K562 (cell line): ENCODE measurements around the gene C11orf91. TPM values are rescaled to one million over a fixed set of nuclear protein-coding genes. Genes with fewer than 3 reads are reported as not detected.

Source experiments
- ATAC-seq: fragments of 200-7000 bp; cut with Tn5 transposase; 3 replicates; pipeline ENCODE4 v1.9.1; 2020; ENCODE audit warnings: moderate library complexity
- BruUV-seq: library from RNA; stranded (reverse); fragments of 400-500 nt; replicated peaks from 2 replicates; lab custom pipeline; 2021; lab: Mats Ljungman, UMichigan
- CTCF ChIA-PET: fragments of 300-600 bp; formaldehyde crosslinking; extraction: SDS; loops from one replicate; lab custom pipeline; 2021; ENCODE audit warnings: low intra/inter-chr PET ratio; lab: Yijun Ruan, JAX
- POLR2A ChIA-PET: fragments of 300-600, 350-650 bp; sonication (Branson Sonifier 250); formaldehyde crosslinking; extraction: SDS; loops from one replicate; lab custom pipeline; 2021; ENCODE audit warnings: antibody characterized with exemption, inconsistent platforms; lab: Yijun Ruan, JAX
- DNase-seq, 4 experiments: peaks; one replicate each; pipeline versions ENCODE4 v3.0.0 to v3.0.0-alpha.2; 2011 to 2018; ENCODE audit warnings: low spot score in 3 of 4, mixed read lengths in 3 of 4; ENCODE audit errors: extremely low read depth in 1 of 4
- FAIRE-seq: peaks from 2 replicates; lab custom pipeline; 2011; peaks lifted over from hg19 to GRCh38; lab: Jason Lieb, UNC
- H2AFZ ChIP-seq: 2 replicates; pipeline ENCODE4 v1.6.0; 2011; ENCODE audit warnings: low read depth, low read length, control low read depth, inconsistent platforms
- H3K27ac ChIP-seq: fragments of 200-600 bp; 3 replicates; pipeline ENCODE4 v1.8.0; 2011; ENCODE audit warnings: low read depth, mild to moderate bottlenecking, control low read depth, inconsistent platforms, low read length, moderate library complexity, mixed read lengths; ENCODE audit errors: extremely low read depth
- H3K27me3 ChIP-seq, 2 experiments: fragments of 300-600 bp in 1 of 2; 2 replicates in 1 of 2; 3 replicates in 1 of 2; pipeline versions ENCODE4 v1.6.0 to v1.8.0; 2011; ENCODE audit warnings: inconsistent platforms in 2 of 2, low read length in 2 of 2, mild to moderate bottlenecking in 1 of 2, mixed read lengths in 1 of 2, moderate library complexity in 1 of 2; ENCODE audit not compliant: control insufficient read depth in 2 of 2, insufficient read depth in 2 of 2
- H3K36me3 ChIP-seq: fragments of 300-600 bp; 3 replicates; pipeline ENCODE4 v1.8.0; 2011; ENCODE audit warnings: mild to moderate bottlenecking, low read length, inconsistent platforms; ENCODE audit not compliant: control insufficient read depth, insufficient read depth
- H3K4me1 ChIP-seq, 2 experiments: fragments of 200-600 bp in 1 of 2; replicated peaks in 1 of 2; 2 replicates in 1 of 2; 3 replicates in 1 of 2; pipeline versions ENCODE4 v1.5.1 to v1.8.0; 2011; ENCODE audit warnings: inconsistent platforms in 2 of 2, low read length in 2 of 2, mild to moderate bottlenecking in 1 of 2, mixed read lengths in 1 of 2, moderate library complexity in 1 of 2; ENCODE audit not compliant: control insufficient read depth in 2 of 2, insufficient read depth in 2 of 2
- H3K4me2 ChIP-seq: 2 replicates; pipeline ENCODE4 v1.6.1; 2011; ENCODE audit warnings: low read length, control low read depth, inconsistent platforms, mixed read lengths; ENCODE audit not compliant: insufficient read depth
- H3K4me3 ChIP-seq: fragments of 200-600 bp; sonication (generic), shearing (Covaris generic); 2 replicates; pipeline ENCODE4 v1.5.1; 2016; ENCODE audit warnings: control low read depth, inconsistent platforms
- H3K79me2 ChIP-seq: fragments of 200-600 bp; 3 replicates; pipeline ENCODE4 v1.8.0; 2011; ENCODE audit warnings: low read length, inconsistent platforms; ENCODE audit not compliant: control insufficient read depth, insufficient read depth
- H3K9ac ChIP-seq, 2 experiments: 2 replicates each; pipeline versions ENCODE4 v1.6.0 to v1.6.1; 2011; ENCODE audit warnings: low read depth in 2 of 2, low read length in 2 of 2, control low read depth in 1 of 2, inconsistent platforms in 1 of 2, mild to moderate bottlenecking in 1 of 2, mixed read lengths in 1 of 2; ENCODE audit not compliant: insufficient read depth in 1 of 2
- H3K9me1 ChIP-seq: one replicate; pipeline ENCODE4 v1.6.0; 2011; ENCODE audit warnings: inconsistent platforms, mild to moderate bottlenecking, low read length, moderate library complexity; ENCODE audit not compliant: control insufficient read depth, insufficient read depth
- H3K9me3 ChIP-seq: replicated peaks from 2 replicates; pipeline ENCODE4 v1.5.1; 2011; ENCODE audit warnings: low read depth, low read length, inconsistent platforms; ENCODE audit not compliant: control insufficient read depth, insufficient read depth
- H4K20me1 ChIP-seq: replicated peaks from 2 replicates; pipeline ENCODE4 v1.6.1; 2011; ENCODE audit warnings: low read length, inconsistent platforms, mixed read lengths; ENCODE audit not compliant: control insufficient read depth, insufficient read depth
- CREB5 ChIP-seq: fragments of 250-450 bp; sonication (Bioruptor Pico); IDR thresholded peaks from 2 replicates; pipeline ENCODE4 v1.5.0; 2020; ENCODE audit warnings: mild to moderate bottlenecking
- FOXJ2 ChIP-seq: fragments of 200-800 bp; sonication (Bioruptor generic); IDR thresholded peaks from 2 replicates; pipeline ENCODE4 v1.6.1; 2016; ENCODE audit warnings: missing genetic modification characterization, missing compliant biosample characterization
- FOXJ3 ChIP-seq: sonication (generic); formaldehyde crosslinking; IDR thresholded peaks from 2 replicates; pipeline ENCODE4 v1.4.0; 2020; ENCODE audit warnings: mild to moderate bottlenecking, missing genetic modification reagents
- HDGF ChIP-seq: fragments of 450-650 bp; IDR thresholded peaks from 2 replicates; pipeline ENCODE4 v1.6.1; 2016
- IFI16 ChIP-seq: fragments of 250-450 bp; sonication (Bioruptor Pico); IDR thresholded peaks from 2 replicates; pipeline ENCODE4 v2.1.2; 2022; ENCODE audit warnings: mild to moderate bottlenecking, inconsistent platforms
- PBX2 ChIP-seq, 2 experiments: IDR thresholded peaks in 1 of 2; conservative IDR thresholded peaks in 1 of 2; 2 replicates each; pipeline ENCODE4 v1.6.1; 2016; ENCODE audit warnings: low read depth in 2 of 2, mild to moderate bottlenecking in 1 of 2, missing compliant biosample characterization in 1 of 2, missing genetic modification characterization in 1 of 2, moderate library complexity in 1 of 2
- TRIM28 ChIP-seq: fragments of 450-650 bp; IDR thresholded peaks from 2 replicates; pipeline ENCODE4 v1.6.1; 2017
- WGBS: fragments of 100-300 bp; shearing (Covaris generic); methylation state at CpG from one replicate; pipeline ENCODE4 v1.1.6; 2016; ENCODE audit warnings: low coverage, mixed read lengths; ENCODE audit not compliant: insufficient coverage; ENCODE audit errors: missing lambda C conversion rate; 5-methylcytosine and 5-hydroxymethylcytosine counted together
- in situ Hi-C: fragments of 300-500 bp; cut with MboI; formaldehyde crosslinking; loops from 4 replicates; pipeline ENCODE4 v1.15.0; 2018; ENCODE audit warnings: inconsistent platforms, mixed read lengths
- intact Hi-C: fragments of 100-400 bp; cut with micrococcal nuclease; formaldehyde crosslinking; loops from 2 replicates; pipeline ENCODE4 v1.14.2; 2022
- polyA plus RNA-seq, 8 experiments: library from polyadenylated mRNA; depleted of rRNA in 4 of 8; stranded (reverse) in 5 of 8; unstranded in 3 of 8; fragments of >200 nt; fragmentation: Nextera tagmentation in 2 of 8; fragmentation: Illumina TruSeq in 1 of 8; extraction: Ambion mirVana in 2 of 8; extraction: Trizol in 1 of 8; gene quantifications; 2 replicates each; pipeline versions ENCODE4 v1.2.1 to v1.2.3, GENCODE V29; 2011 to 2014; ENCODE audit warnings: inconsistent platforms in 1 of 8, missing spikeins in 1 of 8
- total RNA-seq, 7 experiments: library from RNA; depleted of rRNA in 6 of 7; stranded (reverse); fragments of >200 nt in 6 of 7; fragmentation: Illumina TruSeq in 2 of 7; extraction: Trizol in 2 of 7; gene quantifications; 2 replicates each; pipeline versions ENCODE4 v1.2.1 to v1.2.3, GENCODE V29; 2011 to 2021; ENCODE audit warnings: low replicate concordance in 1 of 7

C11orf91 gene
- total and polyA plus RNA-seq, 9 of the 15 experiments (the other 6 are each of a cell fraction or from before 2014, with no cell fraction given) = not detected

DNA sequence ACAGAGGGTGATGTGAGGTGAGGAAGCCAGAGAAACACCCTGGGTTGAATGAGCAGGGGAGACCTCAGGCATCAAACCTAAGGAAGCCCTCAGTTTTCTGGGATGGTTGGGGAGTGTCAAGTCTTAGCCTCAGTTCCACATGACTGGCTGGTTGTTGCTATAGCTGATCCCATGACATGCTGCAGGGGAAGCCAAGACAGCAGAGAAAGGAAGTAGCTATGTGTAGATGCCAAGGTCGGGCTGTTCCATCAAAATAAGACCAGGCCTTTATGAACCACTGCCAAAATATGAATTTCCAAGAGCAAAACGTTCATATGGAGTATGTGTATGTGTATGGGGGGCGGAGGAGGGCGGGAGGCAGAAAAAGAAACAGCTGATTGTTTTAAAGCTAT lies 24.0 kb upstream of the C11orf91 start:
- no peak overlapping the region for H3K4me3 ChIP-seq
- H3K9ac ChIP-seq = peak overlapping the region; percentile 29 to 60; a peak in 3 of 4 replicates
- H3K9me3 ChIP-seq = no peaks in the 10 kb centered on the region
- peaks cover 41% of the 10 kb centered on the region for H3K36me3 ChIP-seq
- no peak for TF ChIP-seq PBX2 (CRISPR knock-in tag; IDR thresholded peaks at IDR 0.05; ENCODE audit: low read depth)
- no peak for TF ChIP-seq PBX2 (tag; conservative IDR thresholded peaks at IDR 0.05; ENCODE audit: low read depth)
- TF ChIP-seq HDGF = 0 out of 2 replicates have a peak, but pooled peaks have one; percentile 24
- TF ChIP-seq TRIM28 = no peak
- TF ChIP-seq FOXJ3 (CRISPR knock-in tag) = no peak
- no peak for TF ChIP-seq FOXJ2 (tag)
- TF ChIP-seq CREB5 = no peak
- TF ChIP-seq IFI16 (CRISPR knock-in tag) = no peak
- TF ChIP-seq, all 486 proteins: peak for 1
- Histone ChIP-seq H2AFZ (no peak overlapping the region), H3K4me1 (peaks cover 24 to 36% of the 10 kb centered on the region in 2 experiments), H3K27ac (peak overlapping the region; percentile 64), H3K9me1 (peaks cover 10% of the 10 kb centered on the region), H3K79me2 (peaks cover 73% of the 10 kb centered on the region), H4K20me1 (peaks cover 30% of the 10 kb centered on the region), H3K27me3 (no peaks in the 10 kb centered on the region), H3K4me2 (peak overlapping the region; percentile 61)
- intact Hi-C loops = no loop called here
- in situ Hi-C loops = no loop called here
- no peak for DNase-seq
- 55% methylated on average over 4 of the region's 4 CpGs for WGBS
- peak; percentile 22; the same call in 2 of the 3 replicates for ATAC-seq
- ChIA-PET CTCF (no interaction called here), POLR2A (interaction anchor here (1.2 kb wide), 1 partner anchor 10 kb away, joined by 8 read pairs; no protein-coding TSS in a partner anchor)
- no peak for FAIRE-seq
- BruUV-seq = no TSS peak
